H9 (cell line): ENCODE data around the gene TCERG1L. TPM values are rescaled to one million over a fixed set of nuclear protein-coding genes. Genes with fewer than 3 reads are reported as not detected.

Source experiments
- DNase-seq: peaks from one replicate; pipeline ENCODE4 v3.0.0-alpha.2; 2017
- H2AFZ ChIP-seq: one replicate; pipeline ENCODE4 v1.6.1; 2013; ENCODE audit warnings: mild to moderate bottlenecking, low read length, control low read depth, moderate library complexity
- H2AK5ac ChIP-seq: 2 replicates; pipeline ENCODE4 v1.6.1; 2013; ENCODE audit warnings: low read length, control low read depth, mixed read lengths; ENCODE audit not compliant: insufficient read length
- H2BK120ac ChIP-seq: one replicate; pipeline ENCODE4 v1.6.1; 2013; ENCODE audit warnings: low read depth, mild to moderate bottlenecking, low read length, control low read depth, inconsistent platforms; ENCODE audit not compliant: poor library complexity, severe bottlenecking
- H2BK12ac ChIP-seq: 2 replicates; pipeline ENCODE4 v1.6.1; 2013; ENCODE audit warnings: low read length, control low read depth, mixed read lengths, low read depth; ENCODE audit not compliant: insufficient read length
- H2BK15ac ChIP-seq: 2 replicates; pipeline ENCODE4 v1.6.1; 2013; ENCODE audit warnings: low read depth, low read length, control low read depth
- H2BK20ac ChIP-seq: one replicate; pipeline ENCODE4 v1.6.1; 2013; ENCODE audit warnings: low read depth, mild to moderate bottlenecking, low read length, control low read depth, inconsistent platforms; ENCODE audit not compliant: poor library complexity, severe bottlenecking
- H2BK5ac ChIP-seq: 2 replicates; pipeline ENCODE4 v1.6.1; 2013; ENCODE audit warnings: low read length, control low read depth, mixed read lengths; ENCODE audit not compliant: insufficient read length
- H3K14ac ChIP-seq: 2 replicates; pipeline ENCODE4 v1.6.1; 2013; ENCODE audit warnings: low read length, control low read depth; ENCODE audit not compliant: insufficient read depth
- H3K18ac ChIP-seq: 2 replicates; pipeline ENCODE4 v1.6.1; 2013; ENCODE audit warnings: low read depth, mild to moderate bottlenecking, mixed read lengths, low read length, control low read depth; ENCODE audit not compliant: insufficient read length
- H3K23ac ChIP-seq: 2 replicates; pipeline ENCODE4 v1.6.1; 2013; ENCODE audit warnings: low read length, control low read depth, mixed read lengths, low read depth; ENCODE audit not compliant: insufficient read length
- H3K23me2 ChIP-seq: 2 replicates; pipeline ENCODE4 v1.6.1; 2013; ENCODE audit warnings: low read depth, mild to moderate bottlenecking, mixed read lengths, low read length, control low read depth; ENCODE audit not compliant: insufficient read length, poor library complexity, severe bottlenecking
- H3K27ac ChIP-seq: 2 replicates; pipeline ENCODE4 v1.5.1; 2013; ENCODE audit warnings: low read length, control low read depth, mixed read lengths, low read depth; ENCODE audit not compliant: insufficient read length
- H3K27me3 ChIP-seq: 2 replicates; pipeline ENCODE4 v1.6.1; 2013; ENCODE audit warnings: low read length, control low read depth, inconsistent platforms; ENCODE audit not compliant: insufficient read depth
- H3K4ac ChIP-seq: 2 replicates; pipeline ENCODE4 v1.6.1; 2013; ENCODE audit warnings: low read depth, mild to moderate bottlenecking, control low read depth, inconsistent platforms, low read length, moderate library complexity
- H3K4me1 ChIP-seq: 2 replicates; pipeline ENCODE4 v1.6.1; 2013; ENCODE audit warnings: low read length, control low read depth, inconsistent platforms; ENCODE audit not compliant: insufficient read depth
- H3K4me2 ChIP-seq: 2 replicates; pipeline ENCODE4 v1.6.1; 2013; ENCODE audit warnings: low read length, control low read depth, mixed read lengths; ENCODE audit not compliant: insufficient read length, insufficient read depth
- H3K56ac ChIP-seq: 2 replicates; pipeline ENCODE4 v1.6.1; 2013; ENCODE audit warnings: low read depth, mild to moderate bottlenecking, mixed read lengths, low read length, control low read depth; ENCODE audit not compliant: insufficient read length
- H3K79me1 ChIP-seq: 2 replicates; pipeline ENCODE4 v1.6.1; 2013; ENCODE audit warnings: low read depth, mild to moderate bottlenecking, moderate library complexity, low read length, control low read depth, inconsistent platforms; ENCODE audit not compliant: insufficient read depth, poor library complexity, severe bottlenecking
- H3K79me2 ChIP-seq: 2 replicates; pipeline ENCODE4 v1.6.1; 2013; ENCODE audit warnings: low read length, control low read depth, inconsistent platforms; ENCODE audit not compliant: insufficient read depth
- H3K9ac ChIP-seq: 2 replicates; pipeline ENCODE4 v1.6.1; 2013; ENCODE audit warnings: low read length, control low read depth, mixed read lengths; ENCODE audit not compliant: insufficient read length; ENCODE audit errors: extremely low read depth
- H3K9me3 ChIP-seq: one replicate; pipeline ENCODE4 v1.6.1; 2013; ENCODE audit warnings: low read depth, low read length, inconsistent platforms; ENCODE audit not compliant: control insufficient read depth
- H3T11ph ChIP-seq: one replicate; pipeline ENCODE4 v1.6.1; 2013; ENCODE audit warnings: mild to moderate bottlenecking, low read length, control low read depth, inconsistent platforms
- H4K20me1 ChIP-seq: one replicate; pipeline ENCODE4 v1.6.1; 2013; ENCODE audit not compliant: control insufficient read depth, insufficient read length, insufficient read depth
- H4K5ac ChIP-seq: 2 replicates; pipeline ENCODE4 v1.6.1; 2013; ENCODE audit warnings: low read depth, mild to moderate bottlenecking, mixed read lengths, low read length, control low read depth; ENCODE audit not compliant: insufficient read length
- H4K8ac ChIP-seq: replicated peaks from 2 replicates; pipeline ENCODE4 v1.6.1; 2013; ENCODE audit warnings: low read length, control low read depth, mixed read lengths, low read depth; ENCODE audit not compliant: insufficient read length
- H4K91ac ChIP-seq: 2 replicates; pipeline ENCODE4 v1.6.1; 2013; ENCODE audit warnings: low read depth, mild to moderate bottlenecking, moderate library complexity, mixed read lengths, low read length, control low read depth; ENCODE audit not compliant: insufficient read length
- H3K27ac Mint-ChIP-seq, 3 experiments: 2 replicates in 2 of 3; 3 replicates in 1 of 3; pipeline ENCODE4 v1.8.0; 2020 to 2021; ENCODE audit warnings: mixed read lengths in 3 of 3, mild to moderate bottlenecking in 1 of 3, moderate library complexity in 1 of 3
- H3K27me3 Mint-ChIP-seq: 2 replicates; pipeline ENCODE4 v1.8.0; 2021; ENCODE audit warnings: low read depth, mild to moderate bottlenecking, moderate library complexity, mixed read lengths
- H3K36me3 Mint-ChIP-seq, 3 experiments: 2 replicates in 2 of 3; 3 replicates in 1 of 3; pipeline ENCODE4 v1.8.0; 2020 to 2021; ENCODE audit warnings: low read depth in 3 of 3, mixed read lengths in 3 of 3; ENCODE audit not compliant: insufficient read depth in 1 of 3
- H3K4me1 Mint-ChIP-seq, 2 experiments: 2 replicates each; pipeline ENCODE4 v1.8.0; 2020; ENCODE audit warnings: mixed read lengths in 2 of 2
- H3K4me3 Mint-ChIP-seq, 2 experiments: 2 replicates in 1 of 2; 3 replicates in 1 of 2; pipeline ENCODE4 v1.8.0; 2020 to 2021; ENCODE audit warnings: mild to moderate bottlenecking in 2 of 2, mixed read lengths in 2 of 2, moderate library complexity in 1 of 2
- H3K9me3 Mint-ChIP-seq, 2 experiments: 2 replicates in 1 of 2; 3 replicates in 1 of 2; pipeline ENCODE4 v1.8.0; 2020; ENCODE audit warnings: mild to moderate bottlenecking in 2 of 2, mixed read lengths in 2 of 2, moderate library complexity in 1 of 2
- WGBS: extraction: QIAGEN DNeasy Blood & Tissue Kit; methylation state at CpG from one replicate; pipeline ENCODE4 v1.1.7; 2013; ENCODE audit warnings: missing lambda C conversion rate, low lambda C conversion rate, mixed read lengths; ENCODE audit not compliant: insufficient read length; ENCODE audit errors: extremely low coverage; 5-methylcytosine and 5-hydroxymethylcytosine counted together
- total RNA-seq: library from RNA; stranded (reverse); gene quantifications from 2 replicates; pipeline ENCODE4 v1.2.1, GENCODE V29; 2021
- TF ChIP-seq, protein P1 (sequence below): fragments of 200-600 bp; sonication (generic); conservative IDR thresholded peaks from 3 replicates; pipeline ENCODE4 v1.8.0; 2021; ENCODE audit warnings: antibody characterized with exemption, mild to moderate bottlenecking

Gene TCERG1L
- total RNA-seq, 1 experiment from 2014 or later, result 3.3 TPM

DNA sequence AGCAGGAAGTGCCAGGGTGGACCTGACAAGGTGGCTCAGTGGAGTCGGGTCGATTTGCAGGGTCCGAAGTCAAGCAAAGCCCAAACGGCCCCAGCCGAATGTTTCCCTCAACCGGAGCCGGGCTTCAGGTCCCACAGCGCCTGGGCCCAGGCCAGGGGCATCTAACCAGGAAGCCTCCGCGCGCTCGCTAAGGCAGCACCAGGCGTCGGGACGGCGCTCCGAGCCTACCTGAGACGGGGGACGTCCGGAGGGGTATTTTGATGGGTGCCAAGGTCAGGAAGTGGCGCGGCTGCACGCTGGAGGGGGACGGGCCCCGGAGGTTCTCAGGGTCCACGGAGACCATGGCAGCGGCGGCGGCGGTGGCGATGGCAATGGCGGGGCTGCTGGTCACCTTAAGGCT lies 51.5 kb downstream of the TCERG1L start:
- H3K4me3 Mint-ChIP-seq, result no peak overlapping the region
- no peak overlapping the region for H3K9ac ChIP-seq
- no peak overlapping the region for H4K91ac ChIP-seq
- no peak overlapping the region for H4K5ac ChIP-seq
- no peaks in the 10 kb centered on the region for H3K9me3 ChIP-seq
- no peaks in the 10 kb centered on the region for H3K36me3 Mint-ChIP-seq
- no peak overlapping the region for H3K27ac Mint-ChIP-seq
- no peak overlapping the region for H3K18ac ChIP-seq
- TF ChIP-seq, protein P1, sequence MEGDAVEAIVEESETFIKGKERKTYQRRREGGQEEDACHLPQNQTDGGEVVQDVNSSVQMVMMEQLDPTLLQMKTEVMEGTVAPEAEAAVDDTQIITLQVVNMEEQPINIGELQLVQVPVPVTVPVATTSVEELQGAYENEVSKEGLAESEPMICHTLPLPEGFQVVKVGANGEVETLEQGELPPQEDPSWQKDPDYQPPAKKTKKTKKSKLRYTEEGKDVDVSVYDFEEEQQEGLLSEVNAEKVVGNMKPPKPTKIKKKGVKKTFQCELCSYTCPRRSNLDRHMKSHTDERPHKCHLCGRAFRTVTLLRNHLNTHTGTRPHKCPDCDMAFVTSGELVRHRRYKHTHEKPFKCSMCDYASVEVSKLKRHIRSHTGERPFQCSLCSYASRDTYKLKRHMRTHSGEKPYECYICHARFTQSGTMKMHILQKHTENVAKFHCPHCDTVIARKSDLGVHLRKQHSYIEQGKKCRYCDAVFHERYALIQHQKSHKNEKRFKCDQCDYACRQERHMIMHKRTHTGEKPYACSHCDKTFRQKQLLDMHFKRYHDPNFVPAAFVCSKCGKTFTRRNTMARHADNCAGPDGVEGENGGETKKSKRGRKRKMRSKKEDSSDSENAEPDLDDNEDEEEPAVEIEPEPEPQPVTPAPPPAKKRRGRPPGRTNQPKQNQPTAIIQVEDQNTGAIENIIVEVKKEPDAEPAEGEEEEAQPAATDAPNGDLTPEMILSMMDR, result no peak
- H3K14ac ChIP-seq, result no peak overlapping the region; the same call in 1 of the 2 replicates
- H4K20me1 ChIP-seq, result no peaks in the 10 kb centered on the region
- H3K4me2 ChIP-seq, result no peak overlapping the region
- no peaks in the 10 kb centered on the region for H3K79me1 ChIP-seq
- no peaks in the 10 kb centered on the region for H3K23me2 ChIP-seq
- no peaks in the 10 kb centered on the region for H3K79me2 ChIP-seq
- no peak overlapping the region for H3K23ac ChIP-seq
- no peak overlapping the region for H2AK5ac ChIP-seq
- H3T11ph ChIP-seq, result no peak overlapping the region
- H2BK15ac ChIP-seq, result no peak overlapping the region
- no peak overlapping the region for H3K27ac ChIP-seq
- H2BK5ac ChIP-seq, result no peak overlapping the region
- no peaks in the 10 kb centered on the region for H3K27me3 Mint-ChIP-seq
- H3K9me3 Mint-ChIP-seq, result no peaks in the 10 kb centered on the region
- H3K4me1 Mint-ChIP-seq, result peaks cover 8 to 11% of the 10 kb centered on the region in 2 experiments; a peak in 3 of 4 replicates
- no peak overlapping the region for H2BK20ac ChIP-seq
- H2AFZ ChIP-seq, result no peak overlapping the region
- H3K4me1 ChIP-seq, result no peaks in the 10 kb centered on the region
- no peak overlapping the region for H4K8ac ChIP-seq
- H2BK12ac ChIP-seq, result no peak overlapping the region
- DNase-seq, result no peak
- no peak overlapping the region for H3K56ac ChIP-seq
- no peaks in the 10 kb centered on the region for H3K27me3 ChIP-seq
- no peak overlapping the region for H3K4ac ChIP-seq
- no CpG with 5 or more reads among the region's 32 CpGs for WGBS
- H2BK120ac ChIP-seq, result no peak overlapping the region
